ENCODE measurements around the gene MAGEB17. TPM values are rescaled to one million over a fixed set of nuclear protein-coding genes. Genes with fewer than 3 reads are reported as not detected.

MAGEB17 gene
- total and polyA plus RNA-seq, 2 of the 8 experiments (the other 6 are each of a cell fraction or from before 2014, with no cell fraction given), result 0.48 to 1.1 TPM

DNA sequence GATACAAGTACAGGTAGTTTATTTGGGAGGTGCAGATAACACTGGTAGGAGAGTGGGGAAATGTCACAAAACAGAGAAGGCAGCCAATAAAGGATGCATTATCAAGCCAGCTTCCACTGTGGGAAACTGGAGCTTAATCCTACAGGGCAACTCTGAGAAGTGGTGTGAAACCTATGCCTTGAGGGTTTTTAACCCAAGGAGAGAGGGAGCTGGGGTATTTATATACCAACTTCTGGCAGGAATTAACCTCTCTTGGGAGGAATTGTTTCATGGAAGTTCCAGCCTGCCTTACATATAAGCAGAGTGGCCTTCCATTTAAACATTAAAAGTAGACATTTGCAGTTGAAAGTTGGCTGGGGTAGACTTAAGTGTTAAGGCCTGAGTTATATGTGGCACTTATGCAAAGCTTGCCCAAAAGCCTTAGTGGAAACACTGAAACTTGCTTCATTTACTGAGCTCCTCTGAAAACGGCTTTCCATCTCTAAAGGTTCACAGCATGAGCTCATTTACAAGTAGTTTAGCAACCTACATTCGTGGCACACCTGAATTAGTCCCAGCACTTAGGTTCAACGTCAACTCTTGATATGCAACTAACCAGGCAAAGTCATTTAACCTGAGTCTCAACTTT lies 19.2 kb downstream of the MAGEB17 start (continued):
- TF ChIP-seq, protein P1, sequence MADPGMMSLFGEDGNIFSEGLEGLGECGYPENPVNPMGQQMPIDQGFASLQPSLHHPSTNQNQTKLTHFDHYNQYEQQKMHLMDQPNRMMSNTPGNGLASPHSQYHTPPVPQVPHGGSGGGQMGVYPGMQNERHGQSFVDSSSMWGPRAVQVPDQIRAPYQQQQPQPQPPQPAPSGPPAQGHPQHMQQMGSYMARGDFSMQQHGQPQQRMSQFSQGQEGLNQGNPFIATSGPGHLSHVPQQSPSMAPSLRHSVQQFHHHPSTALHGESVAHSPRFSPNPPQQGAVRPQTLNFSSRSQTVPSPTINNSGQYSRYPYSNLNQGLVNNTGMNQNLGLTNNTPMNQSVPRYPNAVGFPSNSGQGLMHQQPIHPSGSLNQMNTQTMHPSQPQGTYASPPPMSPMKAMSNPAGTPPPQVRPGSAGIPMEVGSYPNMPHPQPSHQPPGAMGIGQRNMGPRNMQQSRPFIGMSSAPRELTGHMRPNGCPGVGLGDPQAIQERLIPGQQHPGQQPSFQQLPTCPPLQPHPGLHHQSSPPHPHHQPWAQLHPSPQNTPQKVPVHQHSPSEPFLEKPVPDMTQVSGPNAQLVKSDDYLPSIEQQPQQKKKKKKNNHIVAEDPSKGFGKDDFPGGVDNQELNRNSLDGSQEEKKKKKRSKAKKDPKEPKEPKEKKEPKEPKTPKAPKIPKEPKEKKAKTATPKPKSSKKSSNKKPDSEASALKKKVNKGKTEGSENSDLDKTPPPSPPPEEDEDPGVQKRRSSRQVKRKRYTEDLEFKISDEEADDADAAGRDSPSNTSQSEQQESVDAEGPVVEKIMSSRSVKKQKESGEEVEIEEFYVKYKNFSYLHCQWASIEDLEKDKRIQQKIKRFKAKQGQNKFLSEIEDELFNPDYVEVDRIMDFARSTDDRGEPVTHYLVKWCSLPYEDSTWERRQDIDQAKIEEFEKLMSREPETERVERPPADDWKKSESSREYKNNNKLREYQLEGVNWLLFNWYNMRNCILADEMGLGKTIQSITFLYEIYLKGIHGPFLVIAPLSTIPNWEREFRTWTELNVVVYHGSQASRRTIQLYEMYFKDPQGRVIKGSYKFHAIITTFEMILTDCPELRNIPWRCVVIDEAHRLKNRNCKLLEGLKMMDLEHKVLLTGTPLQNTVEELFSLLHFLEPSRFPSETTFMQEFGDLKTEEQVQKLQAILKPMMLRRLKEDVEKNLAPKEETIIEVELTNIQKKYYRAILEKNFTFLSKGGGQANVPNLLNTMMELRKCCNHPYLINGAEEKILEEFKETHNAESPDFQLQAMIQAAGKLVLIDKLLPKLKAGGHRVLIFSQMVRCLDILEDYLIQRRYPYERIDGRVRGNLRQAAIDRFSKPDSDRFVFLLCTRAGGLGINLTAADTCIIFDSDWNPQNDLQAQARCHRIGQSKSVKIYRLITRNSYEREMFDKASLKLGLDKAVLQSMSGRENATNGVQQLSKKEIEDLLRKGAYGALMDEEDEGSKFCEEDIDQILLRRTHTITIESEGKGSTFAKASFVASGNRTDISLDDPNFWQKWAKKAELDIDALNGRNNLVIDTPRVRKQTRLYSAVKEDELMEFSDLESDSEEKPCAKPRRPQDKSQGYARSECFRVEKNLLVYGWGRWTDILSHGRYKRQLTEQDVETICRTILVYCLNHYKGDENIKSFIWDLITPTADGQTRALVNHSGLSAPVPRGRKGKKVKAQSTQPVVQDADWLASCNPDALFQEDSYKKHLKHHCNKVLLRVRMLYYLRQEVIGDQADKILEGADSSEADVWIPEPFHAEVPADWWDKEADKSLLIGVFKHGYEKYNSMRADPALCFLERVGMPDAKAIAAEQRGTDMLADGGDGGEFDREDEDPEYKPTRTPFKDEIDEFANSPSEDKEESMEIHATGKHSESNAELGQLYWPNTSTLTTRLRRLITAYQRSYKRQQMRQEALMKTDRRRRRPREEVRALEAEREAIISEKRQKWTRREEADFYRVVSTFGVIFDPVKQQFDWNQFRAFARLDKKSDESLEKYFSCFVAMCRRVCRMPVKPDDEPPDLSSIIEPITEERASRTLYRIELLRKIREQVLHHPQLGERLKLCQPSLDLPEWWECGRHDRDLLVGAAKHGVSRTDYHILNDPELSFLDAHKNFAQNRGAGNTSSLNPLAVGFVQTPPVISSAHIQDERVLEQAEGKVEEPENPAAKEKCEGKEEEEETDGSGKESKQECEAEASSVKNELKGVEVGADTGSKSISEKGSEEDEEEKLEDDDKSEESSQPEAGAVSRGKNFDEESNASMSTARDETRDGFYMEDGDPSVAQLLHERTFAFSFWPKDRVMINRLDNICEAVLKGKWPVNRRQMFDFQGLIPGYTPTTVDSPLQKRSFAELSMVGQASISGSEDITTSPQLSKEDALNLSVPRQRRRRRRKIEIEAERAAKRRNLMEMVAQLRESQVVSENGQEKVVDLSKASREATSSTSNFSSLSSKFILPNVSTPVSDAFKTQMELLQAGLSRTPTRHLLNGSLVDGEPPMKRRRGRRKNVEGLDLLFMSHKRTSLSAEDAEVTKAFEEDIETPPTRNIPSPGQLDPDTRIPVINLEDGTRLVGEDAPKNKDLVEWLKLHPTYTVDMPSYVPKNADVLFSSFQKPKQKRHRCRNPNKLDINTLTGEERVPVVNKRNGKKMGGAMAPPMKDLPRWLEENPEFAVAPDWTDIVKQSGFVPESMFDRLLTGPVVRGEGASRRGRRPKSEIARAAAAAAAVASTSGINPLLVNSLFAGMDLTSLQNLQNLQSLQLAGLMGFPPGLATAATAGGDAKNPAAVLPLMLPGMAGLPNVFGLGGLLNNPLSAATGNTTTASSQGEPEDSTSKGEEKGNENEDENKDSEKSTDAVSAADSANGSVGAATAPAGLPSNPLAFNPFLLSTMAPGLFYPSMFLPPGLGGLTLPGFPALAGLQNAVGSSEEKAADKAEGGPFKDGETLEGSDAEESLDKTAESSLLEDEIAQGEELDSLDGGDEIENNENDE (IDR thresholded peaks at IDR 0.05; ENCODE audit: insufficient replicate concordance, low read length), result peak; percentile 46
- TF ChIP-seq CHD1 (IDR thresholded peaks at IDR 0.05; ENCODE audit: low read depth, low read length) (no peak), HDAC2 (IDR thresholded peaks at IDR 0.05; ENCODE audit: borderline replicate concordance in 1 of 2, low read depth in 2 of 2, low read length in 2 of 2) (0 out of 4 replicates have a peak, but pooled peaks of 1 of the 2 experiments have one; percentile 58), SAP30 (IDR thresholded peaks at IDR 0.05; ENCODE audit: insufficient read depth, insufficient replicate concordance, low read length) (no peak), TCF12 (IDR thresholded peaks at IDR 0.05; ENCODE audit: low read depth, low read length) (0 out of 2 replicates have a peak, but pooled peaks have one; percentile 41), CEBPB (IDR thresholded peaks at IDR 0.05; ENCODE audit: low read depth, low read length) (peak; percentile 8; the same call in 1 of the 2 replicates)
